ENCODE measurements around the gene NUDT5.

NUDT5 gene

DNA sequence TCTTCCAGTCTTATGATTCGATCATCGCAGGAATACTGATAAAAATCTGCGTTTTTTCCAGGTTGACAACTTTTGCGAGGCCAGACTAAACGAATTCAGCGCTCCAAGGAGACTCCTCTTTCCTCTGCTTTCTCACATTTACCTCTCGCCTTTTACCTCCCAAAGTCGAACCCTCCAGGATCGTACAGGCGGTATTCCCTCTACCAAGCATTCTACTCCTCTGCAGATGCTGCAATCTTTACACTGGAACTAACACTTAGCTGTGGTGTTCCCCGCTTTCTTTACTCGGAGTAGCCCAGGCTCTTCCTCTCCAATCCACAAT, 449 bp downstream of the NUDT5 start:
- H3K36me3 ChIP-seq (ENCODE audit: low read depth): peaks cover 40% of the 10 kb centered on the region
- H3K27ac ChIP-seq (ENCODE audit: poor library complexity, severe bottlenecking): peak overlapping the region; percentile 69
- peak; percentile 28 for ATAC-seq (ENCODE audit: low read depth)
- peaks cover 18% of the 10 kb centered on the region for H3K4me1 ChIP-seq (ENCODE audit: insufficient read depth, poor library complexity, severe bottlenecking)
- no peaks in the 10 kb centered on the region for H3K27me3 ChIP-seq (ENCODE audit: insufficient read depth, poor library complexity, severe bottlenecking)
- no peaks in the 10 kb centered on the region for H3K9me3 ChIP-seq (ENCODE audit: severe bottlenecking)
- no peak for DNase-seq (ENCODE audit: low spot score)
- TF ChIP-seq, protein P1, sequence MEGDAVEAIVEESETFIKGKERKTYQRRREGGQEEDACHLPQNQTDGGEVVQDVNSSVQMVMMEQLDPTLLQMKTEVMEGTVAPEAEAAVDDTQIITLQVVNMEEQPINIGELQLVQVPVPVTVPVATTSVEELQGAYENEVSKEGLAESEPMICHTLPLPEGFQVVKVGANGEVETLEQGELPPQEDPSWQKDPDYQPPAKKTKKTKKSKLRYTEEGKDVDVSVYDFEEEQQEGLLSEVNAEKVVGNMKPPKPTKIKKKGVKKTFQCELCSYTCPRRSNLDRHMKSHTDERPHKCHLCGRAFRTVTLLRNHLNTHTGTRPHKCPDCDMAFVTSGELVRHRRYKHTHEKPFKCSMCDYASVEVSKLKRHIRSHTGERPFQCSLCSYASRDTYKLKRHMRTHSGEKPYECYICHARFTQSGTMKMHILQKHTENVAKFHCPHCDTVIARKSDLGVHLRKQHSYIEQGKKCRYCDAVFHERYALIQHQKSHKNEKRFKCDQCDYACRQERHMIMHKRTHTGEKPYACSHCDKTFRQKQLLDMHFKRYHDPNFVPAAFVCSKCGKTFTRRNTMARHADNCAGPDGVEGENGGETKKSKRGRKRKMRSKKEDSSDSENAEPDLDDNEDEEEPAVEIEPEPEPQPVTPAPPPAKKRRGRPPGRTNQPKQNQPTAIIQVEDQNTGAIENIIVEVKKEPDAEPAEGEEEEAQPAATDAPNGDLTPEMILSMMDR (IDR thresholded peaks at IDR 0.05; ENCODE audit: poor library complexity, severe bottlenecking): no peak
- peak overlapping the region; percentile 93 for H3K4me3 ChIP-seq (ENCODE audit: severe bottlenecking)

DNA sequence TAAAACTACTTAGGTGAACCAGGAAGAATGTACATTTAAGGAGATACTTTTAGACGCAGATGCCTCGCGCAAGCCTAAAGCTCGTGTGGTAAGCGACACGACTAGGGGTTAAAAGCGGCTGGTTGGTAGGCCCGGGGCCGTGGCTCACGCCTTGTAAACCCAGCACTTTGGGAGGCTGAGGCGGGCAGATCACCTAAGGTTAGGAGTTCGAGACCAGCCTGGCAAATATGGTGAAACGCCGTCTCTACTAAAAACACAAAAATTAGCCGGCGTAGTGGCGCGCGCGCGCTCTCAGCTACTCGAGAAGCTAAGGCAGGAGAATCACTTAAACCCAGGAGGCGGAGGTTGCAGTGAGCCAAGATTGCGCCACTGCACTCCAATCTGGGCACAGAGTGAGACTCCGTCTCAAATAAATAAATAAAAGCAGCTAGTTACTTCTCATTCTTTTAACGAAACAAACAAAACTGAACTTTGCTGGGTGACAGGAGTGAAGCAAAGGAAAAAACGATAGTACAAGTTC, 879 bp downstream of the NUDT5 start:
- Histone ChIP-seq H3K4me3 (ENCODE audit: severe bottlenecking) (peak overlapping the region; percentile 93), H3K9me3 (ENCODE audit: severe bottlenecking) (no peaks in the 10 kb centered on the region), H3K27ac (ENCODE audit: poor library complexity, severe bottlenecking) (peak overlapping the region; percentile 69), H3K27me3 (ENCODE audit: insufficient read depth, poor library complexity, severe bottlenecking) (no peaks in the 10 kb centered on the region), H3K4me1 (ENCODE audit: insufficient read depth, poor library complexity, severe bottlenecking) (peaks cover 18% of the 10 kb centered on the region), H3K36me3 (ENCODE audit: low read depth) (peaks cover 38% of the 10 kb centered on the region)
- ATAC-seq (ENCODE audit: low read depth) (no peak), DNase-seq (ENCODE audit: low spot score) (no peak)
- TF ChIP-seq, protein P1 (IDR thresholded peaks at IDR 0.05; ENCODE audit: poor library complexity, severe bottlenecking): no peak

DNA sequence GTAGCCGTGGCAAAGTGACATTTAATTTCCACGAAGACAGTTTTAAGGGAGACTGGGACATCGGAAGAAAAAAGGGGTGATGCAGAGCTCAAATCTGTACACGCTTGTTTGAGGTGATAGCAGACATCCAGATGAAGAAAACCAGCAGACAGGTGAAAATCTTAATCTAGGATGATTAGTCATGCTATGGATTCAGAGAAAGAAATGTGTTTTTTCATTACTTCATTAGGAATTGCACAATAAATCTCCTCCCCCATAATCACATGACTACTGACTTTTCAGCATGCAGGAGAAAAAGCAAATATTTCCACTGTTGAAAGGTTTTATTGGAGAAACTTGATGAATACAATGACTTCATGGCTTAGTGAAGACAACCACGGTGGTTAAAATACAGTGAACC, 2.5 kb downstream of the NUDT5 start:
- no peak overlapping the region for H3K27ac ChIP-seq (ENCODE audit: poor library complexity, severe bottlenecking)
- TF ChIP-seq, protein P1 (IDR thresholded peaks at IDR 0.05; ENCODE audit: poor library complexity, severe bottlenecking): no peak
- peaks cover 23% of the 10 kb centered on the region for H3K36me3 ChIP-seq (ENCODE audit: low read depth)
- no peaks in the 10 kb centered on the region for H3K27me3 ChIP-seq (ENCODE audit: insufficient read depth, poor library complexity, severe bottlenecking)
- H3K4me3 ChIP-seq (ENCODE audit: severe bottlenecking): no peak overlapping the region
- DNase-seq (ENCODE audit: low spot score) (no peak), ATAC-seq (ENCODE audit: low read depth) (no peak)
- no peaks in the 10 kb centered on the region for H3K9me3 ChIP-seq (ENCODE audit: severe bottlenecking)
- H3K4me1 ChIP-seq (ENCODE audit: insufficient read depth, poor library complexity, severe bottlenecking): peaks cover 18% of the 10 kb centered on the region

DNA sequence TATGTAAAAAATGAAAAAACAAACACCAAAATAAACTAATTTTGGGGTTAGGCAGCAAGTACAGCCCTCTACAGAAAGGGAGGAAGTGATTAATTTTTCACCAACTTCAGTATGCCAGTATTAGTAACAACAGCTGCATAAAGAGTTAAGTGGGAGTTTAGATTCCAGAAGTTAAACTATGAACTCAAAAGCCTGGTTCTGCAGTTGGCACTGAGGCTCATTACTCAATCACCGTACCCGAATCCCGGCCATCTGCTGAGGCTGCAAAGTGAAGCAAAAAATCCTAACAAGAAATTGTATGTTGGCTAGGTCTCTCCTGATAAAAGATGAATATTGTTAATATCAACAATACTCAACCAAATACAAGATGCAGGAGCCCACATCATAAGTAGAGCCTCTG, 4.0 kb downstream of the NUDT5 start:
- no peak for DNase-seq (ENCODE audit: low spot score)
- Histone ChIP-seq H3K4me3 (ENCODE audit: severe bottlenecking) (no peak overlapping the region), H3K27ac (ENCODE audit: poor library complexity, severe bottlenecking) (no peak overlapping the region), H3K4me1 (ENCODE audit: insufficient read depth, poor library complexity, severe bottlenecking) (peaks cover 15% of the 10 kb centered on the region), H3K27me3 (ENCODE audit: insufficient read depth, poor library complexity, severe bottlenecking) (no peaks in the 10 kb centered on the region), H3K9me3 (ENCODE audit: severe bottlenecking) (no peaks in the 10 kb centered on the region), H3K36me3 (ENCODE audit: low read depth) (peaks cover 34% of the 10 kb centered on the region)
- no peak for ATAC-seq (ENCODE audit: low read depth)
- TF ChIP-seq, protein P1 (IDR thresholded peaks at IDR 0.05; ENCODE audit: poor library complexity, severe bottlenecking): no peak

DNA sequence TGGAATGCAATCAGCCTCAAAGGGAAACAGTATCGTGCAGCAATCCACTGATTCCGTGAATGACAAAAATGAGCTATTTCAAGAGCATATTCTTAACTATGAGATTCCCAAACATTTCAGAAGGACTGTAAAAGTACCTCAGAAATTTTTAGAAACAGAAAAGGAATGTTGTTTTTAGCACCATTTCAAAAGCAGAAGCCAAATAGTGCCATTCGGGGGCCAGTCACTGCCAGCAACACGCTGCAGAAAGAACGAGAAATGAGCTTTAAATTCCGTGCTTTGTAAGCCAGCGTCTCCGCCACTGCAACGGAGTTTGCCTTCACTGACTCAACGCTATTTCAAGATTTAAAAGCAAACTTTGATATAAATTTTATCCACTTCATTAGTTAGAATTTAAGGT, 6.3 kb downstream of the NUDT5 start:
- TF ChIP-seq, protein P1 (IDR thresholded peaks at IDR 0.05; ENCODE audit: poor library complexity, severe bottlenecking): no peak
- no peak overlapping the region for H3K4me3 ChIP-seq (ENCODE audit: severe bottlenecking)
- H3K27me3 ChIP-seq (ENCODE audit: insufficient read depth, poor library complexity, severe bottlenecking): no peaks in the 10 kb centered on the region
- H3K4me1 ChIP-seq (ENCODE audit: insufficient read depth, poor library complexity, severe bottlenecking): peaks cover 14% of the 10 kb centered on the region
- ATAC-seq (ENCODE audit: low read depth): no peak
- no peak for DNase-seq (ENCODE audit: low spot score)
- H3K27ac ChIP-seq (ENCODE audit: poor library complexity, severe bottlenecking): no peak overlapping the region
- H3K9me3 ChIP-seq (ENCODE audit: severe bottlenecking): no peaks in the 10 kb centered on the region
- peaks cover 53% of the 10 kb centered on the region for H3K36me3 ChIP-seq (ENCODE audit: low read depth)
